Measurements from ENCODE around the gene IGF2BP3. TPM values are rescaled to one million over a fixed set of nuclear protein-coding genes. Genes with fewer than 3 reads are reported as not detected.

IGF2BP3 gene
- total and polyA plus RNA-seq, 10 donors: 0.17 to 6.8 (median 1.6) TPM

- H3K4me1 ChIP-seq: peaks cover 0 to 14% (median 6%) of the 10 kb centered on the region in 6 donors
- WGBS, 5 donors: 79 to 93% (median 85%) methylated on average over 3 of the region's 3 CpGs
Measured at GRCh38 chr7:23276947-23277346, 193.3 kb downstream of the IGF2BP3 start.

DNA sequence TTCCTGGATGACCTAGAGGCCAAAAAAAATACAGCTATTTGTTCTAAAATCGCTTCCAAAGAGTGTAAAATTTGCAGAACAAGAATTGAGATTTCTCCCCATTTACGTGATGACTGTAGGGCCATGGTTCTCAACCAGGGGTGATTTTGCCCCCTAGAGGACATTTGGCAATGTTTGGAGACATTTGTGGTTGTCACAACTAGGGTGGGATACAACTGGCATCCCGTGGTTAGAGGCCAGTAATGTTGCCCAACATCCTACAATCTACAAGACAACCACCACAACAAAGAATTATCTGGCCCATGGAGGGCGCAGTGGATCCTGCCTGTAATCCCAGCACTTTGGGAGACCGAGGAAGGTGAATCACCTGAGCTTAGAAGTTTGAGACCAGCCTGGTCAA is 193.9 kb downstream of the IGF2BP3 start:
- Histone ChIP-seq H3K4me1 (peaks cover 0 to 14% (median 6%) of the 10 kb centered on the region in 6 donors), H3K27me3 (replicated peaks in 1 of 7) (no peaks in the 10 kb centered on the region), H3K4me3 (no peak overlapping the region), H3K9me3 (no peaks in the 10 kb centered on the region), H3K36me3 (no peaks in the 10 kb centered on the region), H3K27ac (no peak overlapping the region)
- DNase-seq: no peak
- intact Hi-C loops (cut with DNase I; ENCODE audit: low total_unique reads): loop anchor here (10.0 kb wide), 1 partner anchor 438 kb away; the partner anchor contains the start of gene STK31
- TF ChIP-seq, protein P1, sequence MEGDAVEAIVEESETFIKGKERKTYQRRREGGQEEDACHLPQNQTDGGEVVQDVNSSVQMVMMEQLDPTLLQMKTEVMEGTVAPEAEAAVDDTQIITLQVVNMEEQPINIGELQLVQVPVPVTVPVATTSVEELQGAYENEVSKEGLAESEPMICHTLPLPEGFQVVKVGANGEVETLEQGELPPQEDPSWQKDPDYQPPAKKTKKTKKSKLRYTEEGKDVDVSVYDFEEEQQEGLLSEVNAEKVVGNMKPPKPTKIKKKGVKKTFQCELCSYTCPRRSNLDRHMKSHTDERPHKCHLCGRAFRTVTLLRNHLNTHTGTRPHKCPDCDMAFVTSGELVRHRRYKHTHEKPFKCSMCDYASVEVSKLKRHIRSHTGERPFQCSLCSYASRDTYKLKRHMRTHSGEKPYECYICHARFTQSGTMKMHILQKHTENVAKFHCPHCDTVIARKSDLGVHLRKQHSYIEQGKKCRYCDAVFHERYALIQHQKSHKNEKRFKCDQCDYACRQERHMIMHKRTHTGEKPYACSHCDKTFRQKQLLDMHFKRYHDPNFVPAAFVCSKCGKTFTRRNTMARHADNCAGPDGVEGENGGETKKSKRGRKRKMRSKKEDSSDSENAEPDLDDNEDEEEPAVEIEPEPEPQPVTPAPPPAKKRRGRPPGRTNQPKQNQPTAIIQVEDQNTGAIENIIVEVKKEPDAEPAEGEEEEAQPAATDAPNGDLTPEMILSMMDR (IDR thresholded peaks at IDR 0.05 in 8 of 11, conservative IDR thresholded peaks at IDR 0.05 in 3 of 11): peak in 1 of 11 experiments; percentile 10
- TF ChIP-seq POLR2A (IDR thresholded peaks at IDR 0.05) (no peak), POLR2AphosphoS5 (IDR thresholded peaks at IDR 0.05) (no peak)
- 41 to 69% (median 53%) methylated on average over 5 of the region's 5 CpGs for WGBS, 5 donors

More at GRCh38 chr7:23276947-23277346, 193.3 kb downstream of the IGF2BP3 start:
- TF ChIP-seq, protein P1 (IDR thresholded peaks at IDR 0.05 in 8 of 11, conservative IDR thresholded peaks at IDR 0.05 in 3 of 11): no peak
- TF ChIP-seq POLR2AphosphoS5 (IDR thresholded peaks at IDR 0.05) (no peak), POLR2A (IDR thresholded peaks at IDR 0.05) (no peak)
- H3K4me3 ChIP-seq: no peak overlapping the region
- H3K9me3 ChIP-seq: no peaks in the 10 kb centered on the region
- no peak overlapping the region for H3K27ac ChIP-seq
- H3K27me3 ChIP-seq (replicated peaks in 1 of 7): no peaks in the 10 kb centered on the region
- no peaks in the 10 kb centered on the region for H3K36me3 ChIP-seq
- intact Hi-C loops (cut with DNase I; ENCODE audit: low total_unique reads): loop anchor here (10.0 kb wide), 1 partner anchor 438 kb away; the partner anchor contains the start of gene STK31
- no peak for DNase-seq

DNA sequence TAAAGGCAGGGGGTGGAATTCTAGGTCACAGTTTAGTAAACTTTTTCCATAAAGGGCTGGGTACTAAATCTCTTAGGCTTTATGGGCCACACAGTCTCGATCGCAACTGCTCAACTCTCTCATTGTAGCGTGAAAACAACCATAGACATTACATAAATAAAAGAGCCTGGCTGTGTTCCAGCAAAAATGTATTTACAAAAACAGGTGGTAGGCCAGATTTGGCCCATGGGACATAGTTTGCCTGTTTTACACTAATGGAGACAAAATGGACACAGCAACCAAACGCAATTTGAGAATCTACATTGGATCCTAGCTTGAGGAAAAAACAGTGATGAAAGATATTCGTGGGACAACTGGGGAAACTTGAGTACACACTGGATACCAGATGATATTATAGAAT is 194.4 kb downstream of the IGF2BP3 start:
- DNase-seq: no peak
- H3K4me3 ChIP-seq: no peak overlapping the region
- no peak overlapping the region for H3K27ac ChIP-seq
- no peaks in the 10 kb centered on the region for H3K9me3 ChIP-seq
- TF ChIP-seq, protein P1 (IDR thresholded peaks at IDR 0.05 in 8 of 11, conservative IDR thresholded peaks at IDR 0.05 in 3 of 11): no peak
- TF ChIP-seq POLR2AphosphoS5 (IDR thresholded peaks at IDR 0.05) (no peak), POLR2A (IDR thresholded peaks at IDR 0.05) (no peak)
- H3K27me3 ChIP-seq (replicated peaks in 1 of 7): no peaks in the 10 kb centered on the region
- H3K36me3 ChIP-seq: no peaks in the 10 kb centered on the region
- H3K4me1 ChIP-seq: peaks cover 0 to 14% (median 6%) of the 10 kb centered on the region in 6 donors
- intact Hi-C loops (cut with DNase I; ENCODE audit: low total_unique reads): loop anchor here (10.0 kb wide), 1 partner anchor 439 kb away; the partner anchor contains the start of gene STK31
- 75 to 93% (median 82%) methylated on average over 5 of the region's 5 CpGs for WGBS, 5 donors

- intact Hi-C loops (cut with DNase I; ENCODE audit: low total_unique reads): loop anchor here (10.0 kb wide), 1 partner anchor 442 kb away; the partner anchor contains the start of gene STK31
- DNase-seq: peak; percentile 96
- Histone ChIP-seq H3K4me3 (peak overlapping the region in 1 of 8 donors; percentile 45), H3K27me3 (replicated peaks in 1 of 7) (no peaks in the 10 kb centered on the region), H3K36me3 (no peaks in the 10 kb centered on the region), H3K9me3 (no peaks in the 10 kb centered on the region), H3K4me1 (peaks cover 0 to 14% (median 6%) of the 10 kb centered on the region in 6 donors), H3K27ac (no peak overlapping the region)
- WGBS, 5 donors: 5 to 9% (median 7%) methylated on average over 11 of the region's 11 CpGs
- TF ChIP-seq POLR2AphosphoS5 (IDR thresholded peaks at IDR 0.05): no peak
- TF ChIP-seq POLR2A (IDR thresholded peaks at IDR 0.05): no peak
- TF ChIP-seq, protein P1 (IDR thresholded peaks at IDR 0.05 in 8 of 11, conservative IDR thresholded peaks at IDR 0.05 in 3 of 11): peak; percentile 21 to 88 (median 67)
Measured at GRCh38 chr7:23273141-23273599, 197.1 kb downstream of the IGF2BP3 start.

Measured in spleen (tissue), 11 donors.